Measurements from ENCODE around the gene RHOD. TPM values are rescaled to one million over a fixed set of nuclear protein-coding genes. Genes with fewer than 3 reads are reported as not detected.

The RHOD gene
- total RNA-seq, 1 experiment from 2014 or later = 33.5 TPM

DNA sequence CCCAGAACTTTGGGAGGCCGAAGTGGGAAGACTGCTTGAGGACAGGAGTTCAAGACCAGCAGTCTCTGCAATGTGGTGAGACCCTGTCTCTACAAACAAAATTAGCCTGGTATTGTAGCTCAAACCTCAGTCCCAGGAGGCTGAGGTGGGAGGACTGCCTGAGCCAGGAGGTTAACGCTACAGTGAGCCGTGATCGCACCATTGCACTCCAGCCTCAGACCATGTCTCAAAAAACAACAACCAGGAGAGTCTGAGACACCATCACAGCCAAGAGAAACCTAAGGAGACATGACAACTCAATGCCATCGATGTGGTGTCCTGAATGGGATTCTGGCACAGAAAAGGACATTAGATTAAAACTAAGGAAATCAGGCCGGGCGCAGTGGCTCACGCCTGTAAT is 34.1 kb downstream of the RHOD start:
- TF ChIP-seq CTCF (IDR thresholded peaks at IDR 0.05) (no peak), SIN3A (IDR thresholded peaks at IDR 0.05; ENCODE audit: borderline replicate concordance, insufficient read depth, low read depth, low read length) (no peak), TCF7L2 (IDR thresholded peaks at IDR 0.05; ENCODE audit: low read depth, low read length) (no peak), POLR2AphosphoS5 (IDR thresholded peaks at IDR 0.05; ENCODE audit: low read depth, low read length) (no peak)
- TF ChIP-seq, protein P1, sequence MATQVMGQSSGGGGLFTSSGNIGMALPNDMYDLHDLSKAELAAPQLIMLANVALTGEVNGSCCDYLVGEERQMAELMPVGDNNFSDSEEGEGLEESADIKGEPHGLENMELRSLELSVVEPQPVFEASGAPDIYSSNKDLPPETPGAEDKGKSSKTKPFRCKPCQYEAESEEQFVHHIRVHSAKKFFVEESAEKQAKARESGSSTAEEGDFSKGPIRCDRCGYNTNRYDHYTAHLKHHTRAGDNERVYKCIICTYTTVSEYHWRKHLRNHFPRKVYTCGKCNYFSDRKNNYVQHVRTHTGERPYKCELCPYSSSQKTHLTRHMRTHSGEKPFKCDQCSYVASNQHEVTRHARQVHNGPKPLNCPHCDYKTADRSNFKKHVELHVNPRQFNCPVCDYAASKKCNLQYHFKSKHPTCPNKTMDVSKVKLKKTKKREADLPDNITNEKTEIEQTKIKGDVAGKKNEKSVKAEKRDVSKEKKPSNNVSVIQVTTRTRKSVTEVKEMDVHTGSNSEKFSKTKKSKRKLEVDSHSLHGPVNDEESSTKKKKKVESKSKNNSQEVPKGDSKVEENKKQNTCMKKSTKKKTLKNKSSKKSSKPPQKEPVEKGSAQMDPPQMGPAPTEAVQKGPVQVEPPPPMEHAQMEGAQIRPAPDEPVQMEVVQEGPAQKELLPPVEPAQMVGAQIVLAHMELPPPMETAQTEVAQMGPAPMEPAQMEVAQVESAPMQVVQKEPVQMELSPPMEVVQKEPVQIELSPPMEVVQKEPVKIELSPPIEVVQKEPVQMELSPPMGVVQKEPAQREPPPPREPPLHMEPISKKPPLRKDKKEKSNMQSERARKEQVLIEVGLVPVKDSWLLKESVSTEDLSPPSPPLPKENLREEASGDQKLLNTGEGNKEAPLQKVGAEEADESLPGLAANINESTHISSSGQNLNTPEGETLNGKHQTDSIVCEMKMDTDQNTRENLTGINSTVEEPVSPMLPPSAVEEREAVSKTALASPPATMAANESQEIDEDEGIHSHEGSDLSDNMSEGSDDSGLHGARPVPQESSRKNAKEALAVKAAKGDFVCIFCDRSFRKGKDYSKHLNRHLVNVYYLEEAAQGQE (IDR thresholded peaks at IDR 0.05; ENCODE audit: insufficient read depth in 1 of 2, low read depth in 2 of 2, low read length in 1 of 2) = no peak
- DNase-seq (ENCODE audit: low read depth, low spot score) = no peak
- BruUV-seq (replicated peaks) = no TSS peak
- intact Hi-C loops (cut with micrococcal nuclease; ENCODE audit: unreplicated experiment) (loop anchor here (10.0 kb wide), 1 partner anchor 224 kb away; no protein-coding TSS in a partner anchor), in situ Hi-C loops (cut with HindIII; ENCODE audit: low pct_unique_long_range_greater_than_20kb, low sequenced_read_pairs) (no loop called here)
- POLR2A ChIA-PET = no interaction called here
- ATAC-seq = no peak
- Histone ChIP-seq H3K9me3 (ENCODE audit: control insufficient read depth, insufficient read depth, low read depth, low read length) (no peaks in the 10 kb centered on the region), H3K4me3 (ENCODE audit: low read depth in 2 of 2, low read length in 2 of 2) (no peak overlapping the region), H3K36me3 (ENCODE audit: control insufficient read depth, insufficient read depth, low read length) (no peaks in the 10 kb centered on the region), H3K4me1 (ENCODE audit: control insufficient read depth, insufficient read depth, low read length) (no peaks in the 10 kb centered on the region), H3K27ac (ENCODE audit: low read length) (no peak overlapping the region), H3K27me3 (ENCODE audit: control insufficient read depth, insufficient read depth, low read length) (no peaks in the 10 kb centered on the region)
- CTCF ChIA-PET = no interaction called here

- DNase-seq (ENCODE audit: low read depth, low spot score) (no peak), ATAC-seq (no peak; the same call in 1 of the 2 replicates)
- H3K4me1 ChIP-seq (ENCODE audit: control insufficient read depth, insufficient read depth, low read length) = no peaks in the 10 kb centered on the region
- BruUV-seq (replicated peaks) = no TSS peak
- no peaks in the 10 kb centered on the region for H3K36me3 ChIP-seq (ENCODE audit: control insufficient read depth, insufficient read depth, low read length)
- TF ChIP-seq SIN3A (IDR thresholded peaks at IDR 0.05; ENCODE audit: borderline replicate concordance, insufficient read depth, low read depth, low read length) = no peak
- TF ChIP-seq, protein P1 (IDR thresholded peaks at IDR 0.05; ENCODE audit: insufficient read depth in 1 of 2, low read depth in 2 of 2, low read length in 1 of 2) = no peak
- no peak for TF ChIP-seq CTCF (IDR thresholded peaks at IDR 0.05)
- TF ChIP-seq POLR2AphosphoS5 (IDR thresholded peaks at IDR 0.05; ENCODE audit: low read depth, low read length) = no peak
- TF ChIP-seq TCF7L2 (IDR thresholded peaks at IDR 0.05; ENCODE audit: low read depth, low read length) = no peak
- CTCF ChIA-PET = interaction anchor here (0.7 to 1.0 kb wide), 4 partner anchors 10 to 110 kb away, joined by 3 to 5 read pairs (median 4); no protein-coding TSS in a partner anchor
- POLR2A ChIA-PET = no interaction called here
- intact Hi-C loops (cut with micrococcal nuclease; ENCODE audit: unreplicated experiment) (loop anchor here (10.0 kb wide), 1 partner anchor 220 kb away; no protein-coding TSS in a partner anchor), in situ Hi-C loops (cut with HindIII; ENCODE audit: low pct_unique_long_range_greater_than_20kb, low sequenced_read_pairs) (no loop called here)
- no peaks in the 10 kb centered on the region for H3K27me3 ChIP-seq (ENCODE audit: control insufficient read depth, insufficient read depth, low read length)
- H3K27ac ChIP-seq (ENCODE audit: low read length) = no peak overlapping the region
- no peaks in the 10 kb centered on the region for H3K9me3 ChIP-seq (ENCODE audit: control insufficient read depth, insufficient read depth, low read depth, low read length)
- no peak overlapping the region for H3K4me3 ChIP-seq (ENCODE audit: low read depth in 2 of 2, low read length in 2 of 2)
Measured at GRCh38 chr11:67095214-67095507, 38.5 kb downstream of the RHOD start.
